ENCODE data around the gene ZNF366.

The ZNF366 gene

DNA sequence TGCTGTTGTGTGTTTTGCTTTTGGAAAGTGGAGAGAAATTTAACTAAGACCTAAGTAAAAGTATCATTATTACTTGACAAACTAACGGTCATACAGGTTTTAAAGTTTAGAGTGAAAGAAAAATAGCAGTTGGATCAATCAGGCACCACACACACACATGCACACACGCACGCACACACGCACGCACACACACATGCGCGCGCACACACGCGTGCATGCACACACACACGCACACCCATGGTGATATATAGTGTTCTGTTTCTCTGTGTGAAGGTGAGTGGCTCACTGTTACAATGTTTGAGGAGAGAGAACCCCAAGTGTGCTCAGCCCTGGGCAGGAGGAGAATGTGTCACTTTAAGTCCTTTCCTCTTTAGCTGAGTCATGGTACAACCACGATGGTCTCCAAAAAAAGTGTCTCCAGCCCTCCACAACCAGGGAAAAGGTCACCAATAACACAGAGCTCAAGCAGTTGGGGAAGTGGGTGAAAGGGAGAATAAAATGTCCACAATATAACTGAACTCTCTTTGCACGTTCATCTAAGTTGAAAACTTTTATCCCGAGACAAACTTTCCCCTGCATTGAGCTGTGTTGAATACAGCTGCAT is 3.2 kb downstream of the ZNF366 start:
- no peaks in the 10 kb centered on the region for H3K9me3 ChIP-seq (ENCODE audit: insufficient read depth, low read length)
- H3K79me2 ChIP-seq (ENCODE audit: insufficient read depth, low read length): no peaks in the 10 kb centered on the region
- no peak overlapping the region for H3K9ac ChIP-seq (ENCODE audit: low read length)
- no peaks in the 10 kb centered on the region for H4K20me1 ChIP-seq (ENCODE audit: low read depth, low read length)
- no peaks in the 10 kb centered on the region for H3K27me3 ChIP-seq (ENCODE audit: low read length)
- H2AFZ ChIP-seq (ENCODE audit: low read depth, low read length, severe bottlenecking): no peak overlapping the region
- H3K36me3 ChIP-seq (ENCODE audit: low read length): no peaks in the 10 kb centered on the region
- no peak overlapping the region for H3K4me3 ChIP-seq (ENCODE audit: insufficient read depth, low read length, poor library complexity, severe bottlenecking)
- no peaks in the 10 kb centered on the region for H3F3A ChIP-seq (ENCODE audit: insufficient read depth)
- no peak overlapping the region for H3K27ac ChIP-seq (ENCODE audit: low read depth, low read length)
- TF ChIP-seq CTCF (IDR thresholded peaks at IDR 0.05; ENCODE audit: insufficient read depth, low read length, poor library complexity, severe bottlenecking): no peak
- TF ChIP-seq EZH2phosphoT487 (conservative IDR thresholded peaks at IDR 0.05; ENCODE audit: low read length): no peak
- no peaks in the 10 kb centered on the region for H3K9me2 ChIP-seq (replicated peaks; ENCODE audit: insufficient read depth, low read length)
- no peak overlapping the region for H3K4me2 ChIP-seq (ENCODE audit: low read depth, low read length, poor library complexity, severe bottlenecking)

DNA sequence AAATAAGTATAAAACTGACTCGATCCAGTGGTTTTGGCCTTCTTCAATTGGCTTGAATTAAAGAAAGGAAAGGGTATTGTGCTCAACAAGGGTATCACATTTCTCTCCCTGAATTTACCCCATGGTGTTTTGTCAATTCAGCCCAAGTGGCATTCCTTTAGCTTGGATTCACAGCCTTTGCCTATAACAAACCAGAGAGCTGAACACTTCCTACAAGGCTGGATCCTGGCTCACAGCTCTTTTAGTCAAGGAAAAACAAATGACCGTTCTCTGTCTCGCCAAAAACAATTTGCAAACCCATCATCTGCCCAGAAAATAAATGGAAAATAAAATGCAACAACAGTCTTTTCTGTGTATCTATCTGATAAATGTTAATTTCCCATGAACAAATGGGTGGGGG is 5.7 kb downstream of the ZNF366 start:
- H3K9ac ChIP-seq (ENCODE audit: low read length): no peak overlapping the region
- H3F3A ChIP-seq (ENCODE audit: insufficient read depth): no peaks in the 10 kb centered on the region
- no peaks in the 10 kb centered on the region for H3K27me3 ChIP-seq (ENCODE audit: low read length)
- H3K4me3 ChIP-seq (ENCODE audit: insufficient read depth, low read length, poor library complexity, severe bottlenecking): no peak overlapping the region
- no peaks in the 10 kb centered on the region for H3K79me2 ChIP-seq (ENCODE audit: insufficient read depth, low read length)
- H3K27ac ChIP-seq (ENCODE audit: low read depth, low read length): no peak overlapping the region
- H3K36me3 ChIP-seq (ENCODE audit: low read length): no peaks in the 10 kb centered on the region
- no peak overlapping the region for H2AFZ ChIP-seq (ENCODE audit: low read depth, low read length, severe bottlenecking)
- H3K4me2 ChIP-seq (ENCODE audit: low read depth, low read length, poor library complexity, severe bottlenecking): no peak overlapping the region
- TF ChIP-seq CTCF (IDR thresholded peaks at IDR 0.05; ENCODE audit: insufficient read depth, low read length, poor library complexity, severe bottlenecking) (no peak), EZH2phosphoT487 (conservative IDR thresholded peaks at IDR 0.05; ENCODE audit: low read length) (no peak)
- no peaks in the 10 kb centered on the region for H3K9me2 ChIP-seq (replicated peaks; ENCODE audit: insufficient read depth, low read length)
- no peaks in the 10 kb centered on the region for H4K20me1 ChIP-seq (ENCODE audit: low read depth, low read length)
- no peaks in the 10 kb centered on the region for H3K9me3 ChIP-seq (ENCODE audit: insufficient read depth, low read length)

DNA sequence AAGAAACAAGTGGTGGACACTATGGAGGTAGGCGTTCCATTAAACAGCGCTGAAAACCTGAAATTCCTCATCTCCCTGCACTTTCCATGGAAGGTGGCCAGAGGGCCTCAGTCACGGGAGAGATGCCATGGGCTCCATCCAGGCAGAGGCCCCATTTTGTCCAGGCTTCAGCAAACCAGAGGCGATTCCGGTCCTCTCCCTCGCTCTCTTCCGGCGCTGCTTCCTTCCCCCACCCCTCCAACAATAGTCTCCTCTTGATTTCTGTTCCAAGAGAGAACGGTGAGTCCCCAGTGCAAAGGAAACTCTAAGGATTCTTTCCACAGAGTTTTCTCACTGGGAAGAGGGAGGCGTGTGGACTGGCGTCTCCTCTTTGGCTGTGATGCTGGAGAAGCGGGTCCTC is 7.5 kb downstream of the ZNF366 start:
- H3K27me3 ChIP-seq (ENCODE audit: low read length): no peaks in the 10 kb centered on the region
- no peak overlapping the region for H3K9ac ChIP-seq (ENCODE audit: low read length)
- no peak overlapping the region for H3K4me2 ChIP-seq (ENCODE audit: low read depth, low read length, poor library complexity, severe bottlenecking)
- no peaks in the 10 kb centered on the region for H3K9me2 ChIP-seq (replicated peaks; ENCODE audit: insufficient read depth, low read length)
- H3K36me3 ChIP-seq (ENCODE audit: low read length): no peaks in the 10 kb centered on the region
- no peak overlapping the region for H3K4me3 ChIP-seq (ENCODE audit: insufficient read depth, low read length, poor library complexity, severe bottlenecking)
- no peak overlapping the region for H2AFZ ChIP-seq (ENCODE audit: low read depth, low read length, severe bottlenecking)
- no peaks in the 10 kb centered on the region for H3F3A ChIP-seq (ENCODE audit: insufficient read depth)
- no peak overlapping the region for H3K27ac ChIP-seq (ENCODE audit: low read depth, low read length)
- H4K20me1 ChIP-seq (ENCODE audit: low read depth, low read length): no peaks in the 10 kb centered on the region
- no peaks in the 10 kb centered on the region for H3K79me2 ChIP-seq (ENCODE audit: insufficient read depth, low read length)
- TF ChIP-seq CTCF (IDR thresholded peaks at IDR 0.05; ENCODE audit: insufficient read depth, low read length, poor library complexity, severe bottlenecking) (no peak), EZH2phosphoT487 (conservative IDR thresholded peaks at IDR 0.05; ENCODE audit: low read length) (no peak)
- H3K9me3 ChIP-seq (ENCODE audit: insufficient read depth, low read length): no peaks in the 10 kb centered on the region
